NCI-H446 (cell line): Measurements from ENCODE around the gene VSX1.

Experiments used
- DNase-seq, 2 experiments: peaks; one replicate each; lab custom pipeline; 2025; lab: John Stamatoyannopoulos, UW

Gene VSX1

DNA sequence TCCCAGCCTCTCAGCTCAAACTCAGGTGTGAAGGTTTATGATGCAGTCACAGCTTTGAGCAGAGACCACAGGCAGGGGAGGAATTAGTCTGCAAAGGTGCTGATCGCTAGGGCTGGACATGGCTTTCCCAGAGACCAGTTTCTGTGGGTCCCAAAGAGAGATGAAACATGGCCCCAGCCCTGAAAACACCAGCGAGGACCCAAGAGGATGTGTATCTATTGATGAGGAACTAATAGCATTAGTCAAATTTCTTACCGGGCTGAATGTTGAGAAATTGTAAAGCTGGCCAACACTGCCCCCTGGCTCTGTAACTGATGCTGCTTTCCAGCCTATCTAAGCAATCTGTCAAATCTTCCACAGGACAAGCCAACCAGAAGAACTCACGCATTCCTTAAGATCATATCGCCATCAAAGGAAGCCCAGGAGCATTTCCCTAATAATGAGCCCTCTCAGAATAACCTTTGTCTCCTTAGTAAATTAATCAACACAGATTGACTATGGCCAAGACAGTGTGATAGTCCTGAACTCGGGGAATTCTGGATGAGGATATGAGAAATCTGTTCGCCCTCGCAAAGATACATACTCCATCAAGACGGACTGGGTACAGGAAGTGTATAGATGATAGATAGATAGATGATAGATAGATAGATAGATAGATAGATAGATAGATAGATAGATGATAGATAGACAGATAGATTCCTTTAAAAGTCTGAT lies 16.2 kb downstream of the VSX1 start:
- DNase-seq, result peak in 1 of 2 experiments; percentile 47

- DNase-seq, result no peak
Measured at GRCh38 chr20:25065072-25065624, 16.8 kb downstream of the VSX1 start.

DNA sequence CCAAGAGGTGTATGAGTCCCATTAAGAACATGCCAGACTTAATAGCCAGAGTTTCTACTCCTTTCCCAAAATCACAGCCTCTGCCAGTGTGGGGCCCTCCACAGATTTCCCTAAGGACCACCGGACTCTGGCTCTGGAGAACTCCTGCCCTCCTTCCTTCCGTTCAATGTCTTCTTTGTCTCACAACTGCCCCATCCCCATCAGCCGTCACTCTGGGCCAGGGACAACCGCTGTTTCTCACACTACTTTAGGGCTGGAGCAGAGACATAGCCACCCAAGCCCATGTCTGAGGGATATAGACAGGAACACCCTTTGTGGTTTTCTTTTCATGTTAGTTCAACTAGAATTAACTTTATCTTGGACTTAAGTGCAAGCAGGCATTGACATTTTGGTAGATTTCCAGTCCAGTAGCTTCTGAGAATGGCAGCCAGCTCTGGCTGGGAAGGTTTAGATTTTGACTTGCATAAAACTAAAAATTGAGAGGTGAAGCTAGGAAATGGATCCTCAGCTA lies 17.3 kb downstream of the VSX1 start:
- DNase-seq, result no peak

- no peak for DNase-seq
Measured at GRCh38 chr20:25063981-25064380, 18.0 kb downstream of the VSX1 start.

DNA sequence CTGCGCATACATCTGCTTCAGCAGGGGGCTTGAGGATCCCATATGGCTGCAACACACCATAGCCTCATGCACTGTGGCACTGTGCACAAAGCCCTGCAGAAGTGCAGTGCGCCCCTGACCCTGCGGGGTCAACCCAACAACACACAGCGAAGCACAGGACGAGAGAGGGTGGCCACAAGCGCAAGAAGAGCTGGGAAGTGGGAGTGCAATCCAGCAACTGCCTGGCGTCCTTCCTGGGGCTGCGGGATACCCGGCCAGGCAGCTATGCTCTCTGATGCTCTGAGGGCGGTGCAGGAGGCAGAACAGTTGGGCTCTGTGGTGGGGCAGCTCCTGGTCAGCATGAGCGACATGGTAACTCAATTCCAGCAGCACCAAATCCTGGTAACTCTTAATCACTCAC lies 18.4 kb downstream of the VSX1 start:
- no peak for DNase-seq

- no peak for DNase-seq
Measured at GRCh38 chr20:25062841-25063240, 19.1 kb downstream of the VSX1 start.

- no peak for DNase-seq
Measured at GRCh38 chr20:25061821-25062530, 20.0 kb downstream of the VSX1 start.

GRCh38 chr20:25061103-25061799 lies 20.7 kb downstream of the VSX1 start:
- DNase-seq, result no peak

- no peak for DNase-seq
Measured at GRCh38 chr20:25059866-25060465, 22.0 kb downstream of the VSX1 start.

GRCh38 chr20:25058847-25059810 lies 22.8 kb downstream of the VSX1 start:
- DNase-seq, result no peak

DNA sequence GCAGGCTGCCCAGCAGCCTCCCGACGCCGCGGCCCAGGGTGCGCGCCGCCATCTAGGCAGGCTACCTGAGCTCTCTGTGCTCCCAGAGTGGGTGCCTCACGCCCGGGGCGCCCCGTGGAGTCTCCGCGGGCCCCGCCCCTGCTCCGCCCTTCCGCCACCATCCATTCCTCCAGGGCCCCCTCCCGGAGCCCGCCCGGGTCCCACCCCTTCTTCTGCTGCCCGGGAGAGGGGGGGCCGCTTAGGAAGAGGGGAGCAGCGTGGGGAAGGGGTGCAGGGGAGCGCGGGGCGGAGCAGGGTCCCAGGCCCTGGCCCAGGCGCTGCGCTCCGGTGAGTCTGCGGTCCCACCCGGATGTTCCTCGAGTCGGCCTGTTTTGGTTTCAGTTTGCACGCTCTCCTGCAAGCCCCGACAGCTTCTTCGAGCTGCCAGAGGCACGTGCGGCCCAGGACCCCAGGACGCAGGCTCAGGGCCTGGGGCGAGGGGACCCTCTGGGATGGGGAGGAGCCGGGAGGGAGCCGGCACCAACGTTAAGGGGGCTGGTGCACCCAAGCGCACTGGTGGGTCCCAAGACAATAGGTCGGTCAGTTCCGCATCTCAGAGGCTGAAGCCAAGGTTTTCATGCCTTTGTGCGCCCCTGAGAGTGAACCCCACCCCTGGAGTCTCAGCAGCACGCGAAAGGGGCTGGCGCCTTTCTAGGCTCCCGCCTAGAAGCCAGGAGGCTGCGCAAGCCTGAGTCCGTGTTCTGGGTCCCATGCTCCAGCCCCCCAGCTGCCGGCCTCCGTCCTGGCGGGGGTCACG lies 23.7 kb downstream of the VSX1 start, which contains the start of gene ACSS1:
Gene ACSS1, minus strand, starts transcription at position 89 of the 796 bp plus-strand sequence. Its CDS starts 37 bp downstream, at position 52.
- DNase-seq, result no peak

DNA sequence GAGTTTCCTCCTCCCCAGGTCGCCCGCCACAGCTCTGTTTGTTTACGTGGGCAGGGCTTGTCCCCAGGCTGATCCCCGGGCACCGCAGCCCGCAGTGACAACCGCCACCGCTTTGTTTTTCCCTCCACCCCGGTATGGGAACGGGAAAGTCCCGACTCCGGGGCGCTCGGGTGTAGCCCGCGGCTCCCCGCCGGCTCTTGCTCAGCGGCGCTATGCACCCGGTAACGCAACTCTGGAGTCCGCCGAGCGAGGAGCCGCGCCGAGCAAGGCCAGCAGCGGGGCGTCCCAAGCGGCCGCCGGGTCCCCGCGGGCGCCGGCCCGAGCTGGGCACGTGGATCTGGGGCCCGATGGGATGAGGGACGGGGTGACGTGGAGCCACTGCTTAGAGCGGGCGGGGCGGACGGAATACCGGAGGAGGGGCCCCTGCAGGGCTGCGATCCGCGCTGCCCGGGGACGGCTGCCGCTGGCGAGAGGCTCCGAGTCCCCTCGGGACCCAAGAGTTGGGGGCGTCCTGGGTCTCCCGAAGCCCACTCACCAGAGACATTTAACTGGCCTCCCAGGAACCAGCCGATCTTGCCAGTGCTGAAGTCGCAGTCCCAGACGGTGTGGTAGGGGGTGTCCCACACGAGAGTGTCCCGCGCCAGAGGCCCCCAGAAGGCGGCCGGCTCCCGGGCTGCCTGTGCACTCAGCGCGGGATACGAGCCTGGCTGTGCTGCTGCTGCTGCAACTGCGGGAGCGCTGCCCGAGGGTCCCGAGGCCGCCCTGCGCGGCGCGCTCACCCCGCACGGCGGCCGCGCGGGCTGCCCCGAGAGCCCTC lies 24.5 kb downstream of the VSX1 start:
- DNase-seq, result no peak

GRCh38 chr20:25056690-25057233 lies 25.2 kb downstream of the VSX1 start:
- DNase-seq, result no peak

GRCh38 chr20:25055711-25056495 lies 26.0 kb downstream of the VSX1 start:
- DNase-seq, result no peak

DNA sequence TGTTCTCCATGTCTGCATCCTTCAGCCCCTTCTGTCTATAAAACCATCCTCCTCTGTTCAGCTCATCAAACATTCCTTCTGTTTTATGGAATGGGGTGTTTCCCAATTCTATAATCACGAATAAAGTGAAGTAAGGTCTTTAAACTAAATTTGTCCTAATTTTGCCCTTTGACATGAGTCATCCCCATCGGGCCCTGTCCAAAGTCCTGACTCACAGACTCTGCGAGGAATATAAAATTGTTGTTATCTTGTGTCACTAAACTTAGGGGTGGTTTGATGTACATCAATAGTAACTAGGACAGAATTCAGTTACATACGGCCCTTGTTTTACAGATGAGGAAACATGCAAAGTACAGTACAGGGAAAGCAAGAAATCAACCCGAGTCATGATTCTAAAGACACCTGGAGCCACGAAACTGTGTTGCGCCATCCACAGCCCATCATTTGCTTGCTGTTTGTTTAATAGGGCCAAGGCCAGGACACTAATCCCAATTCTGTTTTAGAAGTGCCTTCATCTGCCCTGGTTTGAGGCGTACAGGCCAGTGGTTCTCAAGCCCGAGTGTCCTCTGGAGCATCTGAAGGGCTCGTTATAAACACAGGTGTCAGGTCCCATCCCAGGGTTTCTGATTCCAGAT lies 26.8 kb downstream of the VSX1 start:
- no peak for DNase-seq

- no peak for DNase-seq
Measured at GRCh38 chr20:25054096-25054820, 27.7 kb downstream of the VSX1 start.
